Ascending aorta (tissue), 2 donors: Measurements from ENCODE around the gene TACC2. TPM values are rescaled to one million over a fixed set of nuclear protein-coding genes. Genes with fewer than 3 reads are reported as not detected.
"Not testable (repeated sequence)": the region's sequence is repeated elsewhere in the genome, so short reads cannot be mapped to it uniquely, and the experiment has no call there.

Experiments used
- DNase-seq, 2 donors: peaks; one replicate each; pipeline ENCODE4 v3.0.0-alpha.2; 2019; ENCODE audit warnings: low spot score in 2 of 2
- H3K27ac ChIP-seq, 2 donors: fragments of 200-600 bp; sonication (generic); one replicate each; pipeline ENCODE4 v1.5.1; 2016 to 2017; ENCODE audit warnings: mild to moderate bottlenecking in 1 of 2
- H3K27me3 ChIP-seq: fragments of 200-600 bp; sonication (generic); one replicate; pipeline ENCODE4 v1.5.1; 2017
- H3K36me3 ChIP-seq, 2 donors: fragments of 200-600 bp; sonication (generic); one replicate each; pipeline ENCODE4 v1.5.1; 2016
- H3K4me1 ChIP-seq, 2 donors: fragments of 200-600 bp; sonication (generic); one replicate each; pipeline ENCODE4 v1.5.1; 2016 to 2017; ENCODE audit warnings: mild to moderate bottlenecking in 1 of 2
- H3K4me3 ChIP-seq, 2 donors: fragments of 200-600 bp; sonication (generic); one replicate each; pipeline ENCODE4 v1.5.1; 2016 to 2017; ENCODE audit warnings: mild to moderate bottlenecking in 1 of 2
- H3K9me3 ChIP-seq, 2 donors: fragments of 200-600 bp; sonication (generic); one replicate each; pipeline ENCODE4 v1.5.1; 2016
- CTCF ChIP-seq, 3 experiments: fragments of 200-600 bp in 2 of 3; fragments of 450-650 bp in 1 of 3; sonication (generic) in 2 of 3; IDR thresholded peaks; one replicate each; pipeline ENCODE4 v1.5.1; 2016 to 2019; ENCODE audit warnings: antibody characterized with exemption in 3 of 3, mild to moderate bottlenecking in 1 of 3, moderate library complexity in 1 of 3
- intact Hi-C: fragments of 100-400 bp; cut with DNase I; formaldehyde crosslinking; loops from one replicate; pipeline ENCODE4 v1.15.1; 2023
- total RNA-seq: library from RNA; depleted of rRNA; stranded (reverse); fragments of >200 nt; gene quantifications from one replicate; pipeline ENCODE4 v1.1.0, GENCODE V29; 2016

Gene TACC2
- total RNA-seq, 1 donor from 2014 or later, result 69.1 TPM

- intact Hi-C loops, result no loop called here
- peaks cover 0 to 10% of the 10 kb centered on the region in 2 donors for H3K4me1 ChIP-seq
Measured at GRCh38 chr10:122007415-122007814, 18.5 kb downstream of the TACC2 start.

GRCh38 chr10:122010405-122011050, 21.6 kb downstream of the TACC2 start:
- no peak for TF ChIP-seq CTCF (IDR thresholded peaks at IDR 0.05)
- no peaks in the 10 kb centered on the region for H3K36me3 ChIP-seq

More at GRCh38 chr10:122007415-122007814, 18.5 kb downstream of the TACC2 start:
- TF ChIP-seq CTCF (IDR thresholded peaks at IDR 0.05), result no peak
- no peaks in the 10 kb centered on the region for H3K9me3 ChIP-seq
- peaks cover 0 to 4% of the 10 kb centered on the region in 2 donors for H3K36me3 ChIP-seq
- no peak for DNase-seq
- no peak overlapping the region for H3K27ac ChIP-seq
- no peak overlapping the region for H3K4me3 ChIP-seq
- H3K27me3 ChIP-seq, result no peaks in the 10 kb centered on the region

GRCh38 chr10:122012731-122013130, 23.8 kb downstream of the TACC2 start:
- H3K9me3 ChIP-seq, result no peaks in the 10 kb centered on the region
- TF ChIP-seq CTCF (IDR thresholded peaks at IDR 0.05), result no peak
- no peak overlapping the region for H3K4me3 ChIP-seq
- no peaks in the 10 kb centered on the region for H3K36me3 ChIP-seq
- DNase-seq, result peak in 1 of 2 donors; percentile 11
- intact Hi-C loops, result no loop called here
- H3K4me1 ChIP-seq, result peaks cover 0 to 20% of the 10 kb centered on the region in 2 donors
- H3K27ac ChIP-seq, result peak overlapping the region; percentile 32 to 49
- H3K27me3 ChIP-seq, result no peaks in the 10 kb centered on the region

More at GRCh38 chr10:122010405-122011050, 21.6 kb downstream of the TACC2 start:
- no peaks in the 10 kb centered on the region for H3K9me3 ChIP-seq
- peaks cover 0 to 20% of the 10 kb centered on the region in 2 donors for H3K4me1 ChIP-seq
- intact Hi-C loops, result no loop called here
- H3K4me3 ChIP-seq, result no peak overlapping the region
- DNase-seq, result no peak
- H3K27me3 ChIP-seq, result no peaks in the 10 kb centered on the region
- H3K27ac ChIP-seq, result peak overlapping the region; percentile 29 to 58

- H3K4me3 ChIP-seq, result no peak overlapping the region
- TF ChIP-seq CTCF (IDR thresholded peaks at IDR 0.05), result no peak
- H3K36me3 ChIP-seq, result no peaks in the 10 kb centered on the region
- intact Hi-C loops, result no loop called here
- no peaks in the 10 kb centered on the region for H3K27me3 ChIP-seq
- DNase-seq, result peak; percentile 19 to 68
- no peaks in the 10 kb centered on the region for H3K9me3 ChIP-seq
- H3K27ac ChIP-seq, result peak overlapping the region; percentile 32 to 49
- H3K4me1 ChIP-seq, result peaks cover 0 to 20% of the 10 kb centered on the region in 2 donors
Measured at GRCh38 chr10:122013311-122013780, 24.4 kb downstream of the TACC2 start.

DNA sequence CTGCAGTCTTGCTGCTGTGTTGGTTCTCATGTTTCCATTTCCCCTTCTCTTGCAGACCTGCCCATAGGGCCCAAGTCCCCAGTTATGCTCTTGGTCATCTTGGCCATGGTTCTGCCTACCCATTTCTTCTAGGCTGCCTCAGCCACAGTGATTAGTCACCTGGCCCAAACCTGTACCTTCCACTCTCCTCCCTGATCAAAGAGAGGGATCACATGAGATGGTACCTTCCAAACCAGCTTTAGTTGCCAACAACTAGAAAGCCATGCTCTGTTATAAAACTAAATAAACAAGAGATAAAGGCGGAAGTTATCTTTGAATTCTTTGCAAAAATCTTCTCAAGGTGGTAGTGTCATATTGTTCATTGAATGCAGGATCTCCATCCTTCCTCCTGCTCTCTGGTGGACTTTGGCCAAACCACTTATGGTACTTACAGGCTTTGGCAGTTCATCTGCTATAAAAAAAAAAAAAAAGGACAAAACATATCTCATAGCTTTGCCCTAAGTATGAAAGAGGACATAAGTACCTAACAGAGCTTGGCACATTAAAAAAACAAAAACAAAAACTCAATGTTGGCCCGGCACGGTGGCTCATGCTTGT, 25.8 kb downstream of the TACC2 start:
- peaks cover 0 to 20% of the 10 kb centered on the region in 2 donors for H3K4me1 ChIP-seq
- no peaks in the 10 kb centered on the region for H3K9me3 ChIP-seq
- H3K27ac ChIP-seq, result no peak overlapping the region
- TF ChIP-seq CTCF (IDR thresholded peaks at IDR 0.05), result no peak
- no peaks in the 10 kb centered on the region for H3K36me3 ChIP-seq
- DNase-seq, result no peak
- intact Hi-C loops, result no loop called here
- H3K4me3 ChIP-seq, result no peak overlapping the region
- no peaks in the 10 kb centered on the region for H3K27me3 ChIP-seq

GRCh38 chr10:122017926-122018325, 29.0 kb downstream of the TACC2 start:
- DNase-seq, intact Hi-C loops, H3K27me3 ChIP-seq, H3K4me3 ChIP-seq, H3K36me3 ChIP-seq, H3K9me3 ChIP-seq, H3K27ac ChIP-seq: not testable (repeated sequence)
- H3K4me1 ChIP-seq, result peaks cover 0 to 15% of the 10 kb centered on the region in 2 donors
